GM19328 (cell line): ENCODE results near the gene MRPL54.
"Not testable (repeated sequence)": the region's sequence is repeated elsewhere in the genome, so short reads cannot be mapped to it uniquely, and the experiment has no call there.

ENCODE experiments used
- ATAC-seq: cut with Tn5 transposase; IDR thresholded peaks from one replicate; pipeline ENCODE4 v1.9.1; 2021; ENCODE audit warnings: mild to moderate bottlenecking, moderate library complexity; ENCODE audit not compliant: unreplicated experiment

MRPL54 gene

DNA sequence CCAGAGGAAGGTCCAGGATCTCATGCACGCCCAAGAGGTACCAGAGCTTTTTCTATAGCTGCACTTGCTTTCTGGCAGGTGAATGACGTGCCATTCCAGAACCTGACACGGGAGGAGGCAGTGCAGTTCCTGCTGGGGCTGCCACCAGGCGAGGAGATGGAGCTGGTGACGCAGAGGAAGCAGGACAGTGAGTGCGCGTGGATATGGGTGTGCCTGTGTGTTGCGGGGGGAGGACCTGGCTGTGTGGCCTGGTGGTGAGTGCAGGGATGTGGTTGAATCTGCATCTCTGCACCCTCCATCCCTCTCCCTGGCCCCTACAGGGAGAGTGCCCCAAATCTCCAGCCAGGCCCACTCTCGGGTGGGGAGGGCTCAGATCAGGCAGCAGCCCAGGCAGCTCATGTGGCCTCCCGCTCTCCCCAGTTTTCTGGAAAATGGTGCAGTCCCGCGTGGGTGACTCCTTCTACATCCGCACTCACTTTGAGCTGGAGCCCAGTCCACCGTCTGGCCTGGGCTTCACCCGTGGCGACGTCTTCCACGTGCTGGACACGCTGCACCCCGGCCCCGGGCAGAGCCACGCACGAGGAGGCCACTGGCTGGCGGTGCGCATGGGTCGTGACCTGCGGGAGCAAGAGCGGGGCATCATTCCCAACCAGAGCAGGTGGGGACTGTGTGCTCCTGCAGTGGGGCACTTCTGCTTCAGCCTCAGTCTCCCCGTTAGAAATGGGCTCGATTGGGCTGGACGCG is 23.8 kb upstream of the MRPL54 start:
- no peak for ATAC-seq

DNA sequence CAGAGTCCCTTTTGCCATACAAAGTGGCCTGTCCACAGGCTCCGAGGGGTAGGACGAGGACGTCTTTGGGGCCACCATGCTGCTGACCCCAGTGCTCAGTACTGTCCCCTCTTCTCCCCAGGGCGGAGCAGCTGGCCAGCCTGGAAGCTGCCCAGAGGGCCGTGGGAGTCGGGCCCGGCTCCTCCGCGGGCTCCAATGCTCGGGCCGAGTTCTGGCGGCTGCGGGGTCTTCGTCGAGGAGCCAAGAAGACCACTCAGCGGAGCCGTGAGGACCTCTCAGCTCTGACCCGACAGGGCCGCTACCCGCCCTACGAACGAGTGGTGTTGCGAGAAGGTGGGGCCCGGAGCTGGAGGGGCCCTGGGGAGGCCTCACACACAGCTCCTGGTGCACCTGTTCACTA is 22.1 kb upstream of the MRPL54 start:
- ATAC-seq, result no peak

DNA sequence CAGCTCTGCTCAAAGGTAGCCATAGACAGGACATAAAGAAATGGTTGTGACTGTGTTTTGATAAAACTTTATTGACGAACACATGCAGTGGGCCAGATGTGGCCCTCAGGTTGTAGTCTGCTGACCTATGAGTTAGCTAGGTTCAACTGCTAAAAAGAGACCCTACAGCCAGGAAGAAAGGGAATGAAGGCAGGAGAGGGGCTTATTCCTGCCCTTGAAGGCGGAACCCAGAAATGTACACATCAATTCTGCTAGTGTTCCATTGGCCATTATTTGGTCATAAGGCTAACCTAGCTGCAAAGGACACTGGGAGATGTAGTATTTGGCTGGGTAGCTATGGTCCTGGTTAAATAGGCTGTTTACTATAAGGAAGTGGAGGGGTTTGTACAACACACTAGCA is 19.0 kb upstream of the MRPL54 start:
- ATAC-seq, result no peak

DNA sequence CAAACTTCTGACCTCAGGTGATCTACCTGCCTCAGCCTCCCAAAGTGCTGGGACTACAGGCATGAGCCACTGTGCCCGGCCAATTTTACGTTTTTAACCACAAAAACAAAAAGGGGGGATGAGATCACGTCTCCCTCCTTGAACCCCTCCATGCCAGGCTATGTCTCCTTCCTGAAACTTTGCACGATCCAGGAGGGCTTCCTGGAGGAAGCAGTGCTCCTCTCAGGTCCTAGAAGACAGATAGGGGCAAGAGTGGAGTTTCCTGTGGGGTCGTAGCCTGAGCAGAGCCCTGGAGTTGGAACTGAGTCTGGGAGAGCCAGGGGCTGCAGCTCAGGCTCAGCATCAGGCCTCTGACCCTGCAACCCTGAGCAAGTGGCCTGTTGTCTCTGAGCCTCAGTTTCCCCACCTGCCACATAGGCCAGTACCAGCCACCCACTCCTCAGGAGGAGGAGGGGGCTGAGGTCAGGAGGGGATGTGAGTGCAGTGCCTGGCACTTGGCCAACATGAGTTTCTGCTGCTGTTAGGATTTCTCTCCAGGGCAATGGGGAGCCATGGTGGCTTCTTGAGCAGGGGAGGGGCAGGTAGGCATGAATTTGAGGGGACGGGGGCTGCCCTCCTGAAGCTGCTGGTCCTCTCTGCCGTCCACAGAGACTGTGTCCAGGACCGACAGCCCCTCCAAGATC is 17.0 kb upstream of the MRPL54 start:
- ATAC-seq, result no peak

DNA sequence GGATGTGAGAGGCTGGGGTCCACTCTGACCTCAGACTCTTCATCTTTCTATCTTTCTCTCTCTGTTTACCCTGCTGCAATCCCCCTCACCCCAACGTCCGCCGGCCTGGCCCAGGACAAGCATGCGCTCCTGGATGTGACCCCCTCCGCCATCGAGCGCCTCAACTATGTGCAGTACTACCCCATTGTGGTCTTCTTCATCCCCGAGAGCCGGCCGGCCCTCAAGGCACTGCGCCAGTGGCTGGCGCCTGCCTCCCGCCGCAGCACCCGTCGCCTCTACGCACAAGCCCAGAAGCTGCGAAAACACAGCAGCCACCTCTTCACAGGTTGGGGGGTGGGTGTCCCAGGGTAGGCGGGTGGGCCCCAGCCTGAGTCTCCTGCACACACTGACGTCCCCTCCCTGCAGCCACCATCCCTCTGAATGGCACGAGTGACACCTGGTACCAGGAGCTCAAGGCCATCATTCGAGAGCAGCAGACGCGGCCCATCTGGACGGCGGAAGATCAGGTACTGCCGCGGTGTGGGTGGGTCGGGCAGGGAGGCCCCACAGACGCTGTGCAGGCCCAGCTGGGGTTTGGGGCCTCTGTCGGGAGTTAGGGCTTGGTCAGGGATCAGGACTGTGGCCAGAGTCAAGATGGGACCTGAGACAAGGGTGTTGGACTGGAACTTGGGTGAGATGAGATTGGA is 16.0 kb upstream of the MRPL54 start:
- no peak for ATAC-seq

DNA sequence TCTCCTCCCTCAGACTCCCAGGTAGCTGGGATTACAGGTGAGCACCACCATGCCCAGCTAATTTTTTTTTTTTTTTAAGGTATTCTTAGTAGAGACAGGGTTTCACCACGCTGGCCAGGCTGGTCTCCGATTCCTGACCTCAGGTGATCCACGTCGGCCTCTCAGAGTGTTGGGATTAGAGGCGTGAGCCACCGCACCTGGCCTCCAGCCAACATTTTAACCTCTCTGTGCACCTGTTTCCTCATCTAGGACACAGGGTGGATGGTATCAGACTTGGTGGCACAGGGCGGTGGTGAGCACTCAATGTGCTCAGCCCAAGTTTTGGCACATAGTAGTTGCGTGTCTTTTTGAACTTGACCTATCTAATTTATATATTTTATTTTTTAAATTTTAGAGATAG is 13.5 kb upstream of the MRPL54 start:
- ATAC-seq, result no peak

DNA sequence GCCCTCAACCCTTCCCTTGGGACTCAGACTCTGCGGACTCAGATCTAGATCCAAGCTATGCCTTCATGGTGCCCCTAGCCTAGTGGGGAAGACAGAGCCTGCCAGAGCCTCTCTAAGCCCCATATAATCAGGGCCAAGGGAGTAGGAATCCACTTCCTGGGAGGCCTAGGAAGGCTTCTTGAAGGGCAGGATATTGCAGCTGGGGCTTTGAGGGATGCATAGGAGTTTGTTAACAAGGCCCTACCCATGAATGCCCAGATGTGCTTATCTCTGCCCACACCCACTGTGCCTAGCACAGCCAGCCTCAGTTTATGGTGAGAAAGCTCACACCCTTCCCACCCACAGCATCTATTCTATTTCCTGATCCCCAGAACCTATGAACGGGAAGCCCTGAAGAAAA is 12.3 kb upstream of the MRPL54 start:
- ATAC-seq, result no peak

DNA sequence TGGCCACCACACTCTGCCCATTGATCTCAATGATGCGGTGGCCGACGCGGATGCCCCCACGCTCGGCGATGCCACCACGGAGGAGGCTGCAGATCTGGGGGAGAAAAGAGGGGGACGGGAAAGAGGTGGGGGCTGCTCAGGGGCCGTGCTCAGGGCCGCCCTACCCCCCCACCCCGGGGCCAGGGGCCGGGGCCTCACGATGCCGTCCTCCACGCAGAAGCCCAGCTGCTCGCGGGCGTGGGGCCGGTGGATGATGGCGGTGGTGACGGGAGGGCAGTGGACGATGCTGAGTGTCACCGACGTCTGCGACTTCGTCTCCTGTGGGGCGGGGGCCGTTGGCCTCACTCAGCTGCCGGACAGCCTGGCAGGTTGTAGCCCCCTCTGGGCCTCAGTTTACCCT is 11.2 kb upstream of the MRPL54 start:
- no peak for ATAC-seq

DNA sequence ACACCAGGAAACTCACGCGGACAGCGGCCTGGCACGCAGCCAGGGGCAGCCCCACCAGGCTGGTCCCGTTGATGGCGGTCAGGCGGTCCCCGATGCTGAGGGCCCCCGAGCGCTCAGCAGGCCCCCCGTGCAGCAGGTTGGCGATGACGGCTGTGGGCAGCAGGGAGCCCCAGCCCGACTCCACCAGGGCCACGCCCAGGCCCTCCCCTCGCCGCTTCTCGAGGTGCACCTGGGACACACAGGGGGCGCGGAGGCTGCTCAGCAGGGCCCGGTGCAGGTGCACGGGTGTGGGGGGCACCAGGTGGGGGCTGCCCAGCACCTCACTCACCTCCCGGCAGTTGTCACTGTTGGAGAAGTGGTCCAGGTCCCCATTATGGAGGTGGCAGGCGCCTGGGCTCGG is 10.0 kb upstream of the MRPL54 start:
- ATAC-seq, result no peak

DNA sequence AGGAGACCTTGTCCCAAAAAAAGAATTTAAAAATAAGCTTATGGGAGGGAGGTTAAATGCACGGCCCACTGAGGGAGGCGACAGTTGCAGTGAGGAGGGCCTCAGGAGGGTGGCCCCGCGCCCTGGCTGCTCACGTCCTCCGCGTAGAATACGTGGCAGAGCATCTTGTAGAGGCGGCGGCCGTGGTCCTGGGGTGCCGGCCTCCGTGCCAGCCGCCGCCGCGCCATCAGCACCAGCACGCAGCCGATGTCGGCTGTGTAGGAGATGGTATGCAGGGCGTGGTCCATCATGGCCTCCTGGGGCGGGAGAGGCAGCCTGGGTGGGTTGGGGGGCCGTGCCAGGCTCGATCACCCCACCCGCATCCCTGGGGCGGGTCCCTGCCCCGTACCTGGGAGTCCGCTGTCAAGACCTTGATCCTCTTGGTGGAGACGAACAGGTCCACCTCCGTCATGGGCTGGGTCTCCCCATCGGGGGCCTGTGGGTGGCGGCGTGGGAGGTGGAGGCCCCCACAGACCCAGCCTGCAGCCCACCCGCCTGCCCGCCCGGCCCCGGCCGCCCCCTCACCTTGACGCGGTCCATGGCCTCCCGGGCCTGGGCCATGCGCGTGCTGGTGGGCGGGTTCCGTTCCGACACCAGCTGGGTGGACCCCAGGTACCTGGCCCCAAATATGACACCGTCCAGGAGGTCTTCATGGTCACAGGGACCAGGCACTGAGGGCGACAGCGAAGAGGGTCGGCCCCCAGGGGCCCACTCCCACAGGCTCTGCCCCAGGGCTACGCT is 8.7 kb upstream of the MRPL54 start:
- ATAC-seq, result no peak

DNA sequence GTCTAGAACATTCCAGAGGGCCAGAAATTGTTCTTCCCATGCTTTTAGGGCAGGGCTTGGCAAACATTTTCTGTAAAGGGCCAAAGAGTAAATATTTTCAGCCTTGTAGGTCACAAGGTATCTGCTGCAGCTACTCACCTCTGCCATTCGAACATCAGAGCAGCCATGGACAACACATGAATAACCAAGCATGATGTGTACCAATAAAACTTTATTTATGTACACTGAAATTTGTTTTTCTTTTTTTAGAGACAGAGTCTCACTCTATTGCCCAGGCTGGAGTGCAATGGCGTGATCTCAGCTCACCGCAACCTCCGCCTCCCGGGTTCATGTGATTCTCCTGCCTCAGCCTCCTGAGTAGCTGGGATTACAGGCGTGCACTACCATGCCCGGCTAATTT is 4.8 kb upstream of the MRPL54 start:
- not testable (repeated sequence) for ATAC-seq

DNA sequence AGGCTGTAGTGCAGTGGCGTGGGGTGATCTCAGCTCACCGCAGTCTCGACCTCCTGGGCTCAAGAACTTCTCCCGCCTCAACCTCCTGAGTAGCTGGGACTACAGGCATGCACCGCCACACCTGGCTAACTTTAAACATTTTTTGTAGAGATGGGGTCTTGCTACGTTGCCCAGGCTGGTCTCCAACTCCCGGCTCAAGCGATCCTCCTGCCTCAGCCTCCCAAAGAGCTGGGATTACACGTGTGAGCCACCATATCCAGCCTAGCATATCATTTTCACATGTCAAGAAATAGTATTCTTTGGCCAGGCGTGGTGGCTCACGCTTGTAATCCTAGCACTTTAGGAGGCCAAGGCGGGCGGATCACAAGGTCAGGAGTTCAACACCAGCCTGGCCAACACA is 4.2 kb upstream of the MRPL54 start:
- not testable (repeated sequence) for ATAC-seq

DNA sequence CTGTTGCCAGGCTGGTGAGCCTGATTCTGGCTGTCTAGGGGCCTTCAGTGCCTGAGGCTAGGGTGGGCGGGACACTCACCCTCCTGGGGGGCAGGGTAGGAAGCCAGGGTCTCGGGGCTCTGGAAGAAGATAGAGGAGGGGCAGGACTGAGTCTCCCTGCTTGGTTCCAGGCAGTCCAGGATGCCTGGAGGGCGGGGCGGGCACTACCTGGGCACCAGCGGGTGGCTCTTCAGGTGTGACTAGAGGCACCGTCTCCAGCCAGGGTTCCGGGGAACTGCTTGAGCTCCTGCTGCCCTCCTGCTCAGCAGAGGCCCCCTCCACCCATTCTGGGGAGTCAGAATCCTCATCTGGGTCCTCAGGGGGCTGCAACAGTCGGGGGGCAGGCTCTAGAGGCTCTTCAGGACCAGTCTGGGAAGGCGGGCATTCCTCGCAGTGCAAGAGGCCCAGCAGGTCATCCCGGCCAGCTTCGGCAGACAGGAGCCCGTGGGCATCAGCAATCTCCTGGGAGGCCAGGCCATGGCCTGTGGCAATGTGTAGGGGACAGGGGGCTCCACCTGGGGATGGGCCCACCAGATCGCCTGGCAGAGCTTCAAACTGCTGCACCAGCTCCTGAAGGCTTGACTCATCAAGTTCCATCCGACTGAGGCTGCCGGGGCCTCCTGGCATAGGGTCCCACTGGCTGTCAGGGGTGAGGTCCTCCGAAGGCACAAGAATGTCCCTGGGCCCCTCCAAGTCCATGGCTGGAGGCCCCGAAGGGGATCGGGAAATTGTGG is 2.8 kb upstream of the MRPL54 start:
- ATAC-seq, result no peak

DNA sequence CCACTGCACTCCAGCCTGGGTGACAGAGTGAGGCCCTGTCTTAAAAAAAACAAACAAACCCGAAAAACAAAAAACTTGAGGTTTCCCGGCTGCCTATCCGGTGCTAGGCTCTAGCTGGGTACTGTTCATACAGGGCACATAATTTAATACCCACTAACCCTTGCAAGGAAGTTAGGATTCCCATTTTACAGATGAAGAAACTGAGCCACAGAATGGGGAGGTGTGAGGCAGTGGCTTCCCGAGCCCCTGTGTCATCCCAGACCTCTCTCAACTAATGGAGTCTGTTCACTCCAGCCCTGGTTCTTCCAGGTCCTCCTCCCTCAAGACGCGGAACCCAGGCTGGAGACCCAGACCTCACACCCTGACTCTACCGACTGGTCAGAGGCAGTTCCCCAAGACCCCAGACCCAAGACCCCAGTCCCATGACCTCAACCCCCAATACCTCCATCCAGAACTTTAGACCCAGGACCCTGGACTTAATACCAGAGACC is 1.6 kb upstream of the MRPL54 start:
- ATAC-seq, result no peak

DNA sequence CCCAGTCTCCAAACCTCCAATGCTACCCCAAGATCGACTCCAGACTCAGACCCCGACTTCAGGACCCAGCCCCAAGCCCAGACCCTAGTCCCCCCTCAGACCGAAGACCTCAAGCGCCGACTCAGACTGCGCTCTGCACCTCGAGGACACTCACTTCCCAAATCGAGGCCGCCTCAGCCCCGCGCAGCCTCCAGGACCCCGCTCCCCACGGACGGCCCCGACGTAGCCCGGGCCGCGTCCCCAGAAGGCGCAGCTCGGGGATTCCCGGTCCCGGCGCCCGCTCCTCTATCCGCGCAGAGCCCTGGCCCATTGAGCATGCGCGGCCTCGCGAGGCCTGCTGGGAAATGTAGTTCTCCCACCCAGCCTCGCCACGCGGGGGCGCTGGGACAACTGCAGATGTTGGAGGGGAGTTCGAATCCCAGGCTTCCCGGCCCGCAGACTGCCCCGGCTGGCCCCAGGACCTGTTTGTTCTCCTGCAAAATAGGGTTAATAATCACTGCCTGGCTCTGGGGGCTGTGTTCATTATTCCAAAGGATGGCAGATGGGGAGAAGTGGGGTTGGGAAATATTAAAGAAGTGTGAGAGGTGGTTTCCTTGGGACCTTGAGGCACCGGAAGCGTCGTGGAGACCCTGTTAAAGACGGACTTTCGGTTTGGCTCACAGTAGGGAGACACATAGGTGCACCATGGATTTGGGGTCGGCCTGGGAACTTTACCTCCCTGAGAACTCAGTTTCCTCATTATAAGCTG is 926 bp upstream of the MRPL54 start, which contains the start of gene APBA3:
TSS of gene APBA3 (minus strand) at position 311 of the 748 bp plus-strand sequence. CDS start 1,428 bp downstream, outside the sequence.
- no peak for ATAC-seq

DNA sequence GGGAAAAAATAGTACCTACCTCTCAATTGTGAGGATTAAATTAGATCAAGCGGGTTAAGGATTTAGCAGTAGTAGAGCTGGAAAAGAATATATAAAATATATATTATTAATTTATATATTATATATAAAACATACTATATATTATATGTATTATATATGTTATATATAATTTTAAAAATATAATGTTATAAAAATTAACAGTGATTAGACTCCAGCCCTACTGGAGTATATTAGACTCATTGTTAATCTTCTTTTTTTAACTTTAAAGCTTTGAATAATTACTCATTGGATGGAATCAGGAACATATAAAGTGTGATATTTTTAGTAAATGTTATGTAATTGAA is 380 bp upstream of the MRPL54 start:
- no peak for ATAC-seq

DNA sequence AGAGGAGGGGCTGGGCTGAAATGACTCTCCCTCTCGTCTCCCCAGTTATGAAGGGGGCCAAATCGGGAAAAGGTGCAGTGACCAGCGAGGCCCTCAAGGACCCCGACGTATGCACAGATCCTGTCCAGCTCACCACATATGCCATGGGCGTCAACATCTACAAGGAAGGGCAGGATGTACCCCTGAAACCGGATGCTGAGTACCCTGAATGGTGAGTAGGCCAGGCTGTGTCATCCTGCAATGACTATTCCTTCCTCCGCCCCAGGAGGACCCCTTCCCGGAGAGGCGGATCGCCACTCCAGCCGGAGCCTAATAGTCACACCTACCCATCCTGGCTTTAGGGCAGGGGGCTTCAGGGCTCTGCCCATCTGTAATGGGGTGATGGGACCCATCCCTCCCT is 2.6 kb downstream of the MRPL54 start:
- no peak for ATAC-seq

DNA sequence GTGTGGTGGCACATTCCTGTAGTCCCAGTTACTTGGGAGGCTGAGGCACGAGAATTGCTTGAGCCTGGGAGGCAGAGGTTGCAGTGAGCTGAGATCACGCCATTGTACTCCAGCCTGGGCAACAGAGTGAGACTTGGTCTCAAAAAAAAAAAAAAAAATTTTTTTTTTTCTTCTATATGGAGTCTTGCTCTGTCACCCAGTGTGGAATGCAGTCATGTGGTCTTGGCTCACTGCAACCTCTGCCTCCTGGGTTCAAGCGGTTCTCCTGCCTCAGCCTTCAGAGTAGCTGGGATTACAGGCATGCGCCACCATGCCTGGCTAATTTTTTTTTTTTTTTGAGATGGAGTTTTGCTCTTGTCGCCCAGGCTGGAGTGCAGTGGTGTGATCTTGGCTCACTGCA is 3.3 kb downstream of the MRPL54 start:
- not testable (repeated sequence) for ATAC-seq

DNA sequence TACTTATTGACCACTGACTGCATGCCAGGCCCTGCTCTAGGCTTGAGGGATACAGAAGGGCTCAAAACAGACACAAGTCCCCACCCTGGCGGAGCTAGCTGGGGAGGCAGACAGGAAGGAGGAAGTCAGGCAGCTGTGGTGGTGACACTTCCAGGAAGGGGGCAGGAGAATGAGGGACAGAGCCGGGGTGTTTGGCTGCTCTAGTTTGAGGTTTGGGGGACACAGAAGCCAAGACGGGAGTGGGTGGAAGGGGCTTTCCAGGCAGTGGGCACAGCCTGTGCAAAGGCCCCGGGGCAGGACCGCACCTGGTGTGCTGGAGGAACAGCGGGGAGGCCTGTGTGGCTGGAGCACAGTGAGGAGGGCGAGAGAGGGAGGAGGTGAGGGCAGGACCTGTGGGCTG is 4.0 kb downstream of the MRPL54 start:
- no peak for ATAC-seq

DNA sequence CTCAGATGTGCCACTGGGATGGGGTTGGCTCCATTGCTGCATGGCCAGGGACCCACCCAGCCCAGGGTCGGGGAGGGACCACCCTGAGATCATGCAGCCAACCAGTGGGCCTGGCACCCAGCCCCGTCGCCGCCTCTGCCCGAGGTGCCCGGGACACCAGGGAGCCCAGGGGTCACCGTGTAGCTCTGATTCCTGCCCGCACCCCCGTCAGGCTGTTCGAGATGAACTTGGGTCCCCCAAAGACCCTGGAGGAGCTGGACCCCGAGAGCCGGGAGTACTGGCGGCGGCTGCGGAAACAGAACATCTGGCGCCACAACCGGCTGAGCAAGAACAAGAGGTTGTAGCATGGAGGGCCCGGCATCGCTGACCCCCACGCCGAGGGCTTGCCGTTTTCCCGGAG is 4.6 kb downstream of the MRPL54 start:
- ATAC-seq, result no peak
